ENCODE data around the gene PRDX2. TPM values are rescaled to one million over a fixed set of nuclear protein-coding genes. Genes with fewer than 3 reads are reported as not detected.

The PRDX2 gene
- total and polyA plus RNA-seq, 10 of the 15 experiments (the other 5 are each of a cell fraction or from before 2014, with no cell fraction given) = 93.0 to 812 (median 344) TPM

GRCh38 chr19:12790628-12791344, 10.8 kb downstream of the PRDX2 start:
- ChIA-PET RAD21 (ENCODE audit: unreplicated experiment) (interaction anchor here (1.4 to 11.4 kb wide), 3 partner anchors 9 to 56 kb away, joined by 3 to 303 read pairs (median 13); partner anchors contain the start of genes HOOK2 and TRIR), SMC1A (ENCODE audit: uncharacterized antibody, unreplicated experiment) (interaction anchor here (0.6 to 11.5 kb wide), 3 partner anchors 11 to 366 kb away, joined by 3 to 240 read pairs (median 3); no protein-coding TSS in a partner anchor), POLR2A (interaction anchor here (1.2 to 8.2 kb wide), 7 partner anchors 10 to 361 kb away, joined by 3 to 303 read pairs (median 7); partner anchors contain the start of genes GET3, HOOK2 and RNASEH2A), CTCF (interaction anchor here (0.8 to 11.1 kb wide), 2 partner anchors 13 to 1410 kb away, joined by 4 to 537 read pairs; partner anchors contain the start of gene HOOK2)
- H3K27ac ChIP-seq (ENCODE audit: control insufficient read depth, insufficient read depth) = peak overlapping the region; percentile 99
- ATAC-seq = no peak
- H2AFZ ChIP-seq (ENCODE audit: control insufficient read depth, low read depth, low read length) = no peak overlapping the region
- DNase-seq (ENCODE audit: low read depth, low spot score) = no peak
- H3K4me3 ChIP-seq = peak overlapping the region; percentile 87
- no peaks in the 10 kb centered on the region for H4K20me1 ChIP-seq (ENCODE audit: control insufficient read depth, insufficient read depth)
- H3K27me3 ChIP-seq (replicated peaks in 1 of 2; ENCODE audit: control insufficient read depth in 2 of 2, insufficient read depth in 2 of 2, low read length in 1 of 2) = no peaks in the 10 kb centered on the region
- peak overlapping the region; percentile 97 for H3K4me2 ChIP-seq (ENCODE audit: control insufficient read depth, insufficient read depth)
- no peak for FAIRE-seq
- no peaks in the 10 kb centered on the region for H3K36me3 ChIP-seq (ENCODE audit: control insufficient read depth in 2 of 2, insufficient read depth in 2 of 2, low read length in 1 of 2)
- peaks cover 42% of the 10 kb centered on the region for H3K79me2 ChIP-seq (ENCODE audit: control insufficient read depth, insufficient read depth, low read length)
- under 1% methylated on average over 22 of the region's 22 CpGs for WGBS (ENCODE audit: insufficient coverage, insufficient replicate concordance, low lambda C conversion rate, missing lambda C conversion rate)
- intact Hi-C loops (cut with micrococcal nuclease; ENCODE audit: unreplicated experiment) = loop anchor here (1.0 kb wide), 1 partner anchor 12 kb away; no protein-coding TSS in a partner anchor
- in situ Hi-C loops (cut with MboI) = no loop called here
- peak overlapping the region; percentile 70 for H3K9ac ChIP-seq (ENCODE audit: control insufficient read depth, insufficient read depth, low read length)
- no peaks in the 10 kb centered on the region; the same call in 2 of the 3 replicates for H3K9me3 ChIP-seq (replicated peaks; ENCODE audit: control insufficient read depth, insufficient read depth, low read length)
- H3K4me1 ChIP-seq (ENCODE audit: control insufficient read depth, insufficient read depth, low read length) = peaks cover 44% of the 10 kb centered on the region
- BruUV-seq (replicated peaks) = no TSS peak
- TF ChIP-seq MTA3 (IDR thresholded peaks at IDR 0.05; ENCODE audit: borderline replicate concordance, low read length) = no peak
- no peak for TF ChIP-seq ESRRA (IDR thresholded peaks at IDR 0.05; ENCODE audit: low read length)
- TF ChIP-seq BCL3 (IDR thresholded peaks at IDR 0.05; ENCODE audit: borderline replicate concordance, insufficient read depth, low read depth, low read length, poor library complexity, severe bottlenecking) = no peak
- no peak for TF ChIP-seq TCF12 (IDR thresholded peaks at IDR 0.05; ENCODE audit: low read depth, low read length)
- TF ChIP-seq ZBTB33 (IDR thresholded peaks at IDR 0.05) = no peak
- no peak for TF ChIP-seq CBFB (IDR thresholded peaks at IDR 0.05; ENCODE audit: low read depth)
- TF ChIP-seq NR2F1 (conservative IDR thresholded peaks at IDR 0.05) = no peak
- no peak for TF ChIP-seq PAX8 (IDR thresholded peaks at IDR 0.05)
- no peak for TF ChIP-seq YBX1 (IDR thresholded peaks at IDR 0.05)
- TF ChIP-seq SMAD1 (IDR thresholded peaks at IDR 0.05; ENCODE audit: low read depth, partially characterized antibody) = no peak
- TF ChIP-seq FOXK2 (IDR thresholded peaks at IDR 0.05) = peak; percentile 93
- no peak for TF ChIP-seq CTCF (IDR thresholded peaks at IDR 0.05 in 2 of 3, conservative IDR thresholded peaks at IDR 0.05 in 1 of 3; ENCODE audit: control insufficient read depth in 2 of 3, extremely low read depth in 1 of 3, insufficient read depth in 1 of 3, low read depth in 3 of 3, low read length in 3 of 3)
- no peak for TF ChIP-seq TAF1 (IDR thresholded peaks at IDR 0.05; ENCODE audit: borderline replicate concordance, low read depth, low read length)
- TF ChIP-seq BHLHE40 (IDR thresholded peaks at IDR 0.05; ENCODE audit: borderline replicate concordance in 1 of 2, low read depth in 2 of 2, low read length in 1 of 2) = no peak
- TF ChIP-seq EP300 (IDR thresholded peaks at IDR 0.05; ENCODE audit: borderline replicate concordance in 1 of 2, control insufficient read depth in 1 of 2, low read depth in 2 of 2, low read length in 2 of 2) = 0 out of 4 replicates have a peak, but pooled peaks of 1 of the 2 experiments have one; percentile 12
- no peak for TF ChIP-seq SIN3A (IDR thresholded peaks at IDR 0.05; ENCODE audit: low read depth, low read length)

All from GM12878 (cell line).